Lower lobe of right lung (tissue), 2 donors: ENCODE data around the gene RBMS1. TPM values are rescaled to one million over a fixed set of nuclear protein-coding genes. Genes with fewer than 3 reads are reported as not detected.
A peak's percentile ranks its signal among the peaks of the same experiment; 100 is the strongest.

ENCODE experiments used
- ATAC-seq, 2 donors: fragments of 200-7000 bp; cut with Tn5 transposase; one replicate each; pipeline ENCODE4 v1.9.1; 2020 to 2022; ENCODE audit warnings: mild to moderate bottlenecking in 2 of 2, moderate library complexity in 2 of 2
- DNase-seq: peaks from one replicate; pipeline ENCODE4 v3.0.0-alpha.2; 2020
- H3K27ac ChIP-seq: fragments of 200-600 bp; one replicate; pipeline ENCODE4 v1.8.0; 2022
- H3K27me3 ChIP-seq: fragments of 200-600 bp; one replicate; pipeline ENCODE4 v1.8.0; 2022; ENCODE audit warnings: low read depth
- H3K36me3 ChIP-seq: fragments of 200-600 bp; one replicate; pipeline ENCODE4 v1.8.0; 2022; ENCODE audit warnings: mild to moderate bottlenecking
- H3K4me1 ChIP-seq: fragments of 200-600 bp; one replicate; pipeline ENCODE4 v1.8.0; 2022
- H3K4me3 ChIP-seq: fragments of 200-600 bp; one replicate; pipeline ENCODE4 v1.8.0; 2022; ENCODE audit warnings: mild to moderate bottlenecking
- H3K9me3 ChIP-seq: fragments of 200-600 bp; one replicate; pipeline ENCODE4 v1.8.0; 2022
- intact Hi-C: fragments of 100-400 bp; cut with DNase I; formaldehyde crosslinking; loops from one replicate; pipeline ENCODE4 v1.11.0; 2022
- total RNA-seq: library from RNA; stranded (reverse); fragmentation: NEBNext Ultra II Directional; extraction: Animal tissue kit (Norgen Biotek cat#: 25700); gene quantifications from one replicate; pipeline ENCODE4 v1.2.1, GENCODE V29; 2021
- TF ChIP-seq, protein P1 (sequence below): fragments of 200-600 bp; IDR thresholded peaks from one replicate; pipeline ENCODE4 v1.8.0; 2022; ENCODE audit warnings: antibody characterized with exemption, mild to moderate bottlenecking
- donor health status: DM: no; HTN: yes; CAD: no; lungs with severe emphysema.

The RBMS1 gene
- total RNA-seq, 1 donor from 2014 or later: 95.3 TPM

- H3K36me3 ChIP-seq: peaks cover 98% of the 10 kb centered on the region
- no peak overlapping the region for H3K4me3 ChIP-seq
- no peaks in the 10 kb centered on the region for H3K27me3 ChIP-seq
- H3K4me1 ChIP-seq: peaks cover 21% of the 10 kb centered on the region
- H3K9me3 ChIP-seq: no peaks in the 10 kb centered on the region
- no peak for DNase-seq
- no peak overlapping the region for H3K27ac ChIP-seq
- TF ChIP-seq, protein P1, sequence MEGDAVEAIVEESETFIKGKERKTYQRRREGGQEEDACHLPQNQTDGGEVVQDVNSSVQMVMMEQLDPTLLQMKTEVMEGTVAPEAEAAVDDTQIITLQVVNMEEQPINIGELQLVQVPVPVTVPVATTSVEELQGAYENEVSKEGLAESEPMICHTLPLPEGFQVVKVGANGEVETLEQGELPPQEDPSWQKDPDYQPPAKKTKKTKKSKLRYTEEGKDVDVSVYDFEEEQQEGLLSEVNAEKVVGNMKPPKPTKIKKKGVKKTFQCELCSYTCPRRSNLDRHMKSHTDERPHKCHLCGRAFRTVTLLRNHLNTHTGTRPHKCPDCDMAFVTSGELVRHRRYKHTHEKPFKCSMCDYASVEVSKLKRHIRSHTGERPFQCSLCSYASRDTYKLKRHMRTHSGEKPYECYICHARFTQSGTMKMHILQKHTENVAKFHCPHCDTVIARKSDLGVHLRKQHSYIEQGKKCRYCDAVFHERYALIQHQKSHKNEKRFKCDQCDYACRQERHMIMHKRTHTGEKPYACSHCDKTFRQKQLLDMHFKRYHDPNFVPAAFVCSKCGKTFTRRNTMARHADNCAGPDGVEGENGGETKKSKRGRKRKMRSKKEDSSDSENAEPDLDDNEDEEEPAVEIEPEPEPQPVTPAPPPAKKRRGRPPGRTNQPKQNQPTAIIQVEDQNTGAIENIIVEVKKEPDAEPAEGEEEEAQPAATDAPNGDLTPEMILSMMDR: no peak
- ATAC-seq: no peak
- intact Hi-C loops: no loop called here
Observed at GRCh38 chr2:160281213-160281612, 212.4 kb downstream of the RBMS1 start.

- Histone ChIP-seq H3K27me3 (no peaks in the 10 kb centered on the region), H3K4me3 (no peak overlapping the region), H3K36me3 (peaks cover 93% of the 10 kb centered on the region), H3K27ac (peak overlapping the region; percentile 19), H3K9me3 (no peaks in the 10 kb centered on the region), H3K4me1 (peaks cover 24% of the 10 kb centered on the region)
- intact Hi-C loops: no loop called here
- TF ChIP-seq, protein P1: no peak
- ATAC-seq (no peak), DNase-seq (no peak)
Observed at GRCh38 chr2:160279813-160280465, 213.7 kb downstream of the RBMS1 start.

GRCh38 chr2:160278879-160279177 lies 214.8 kb downstream of the RBMS1 start:
- Histone ChIP-seq H3K27ac (peak overlapping the region; percentile 19), H3K9me3 (no peaks in the 10 kb centered on the region), H3K36me3 (peaks cover 93% of the 10 kb centered on the region), H3K4me1 (peaks cover 27% of the 10 kb centered on the region), H3K4me3 (no peak overlapping the region), H3K27me3 (no peaks in the 10 kb centered on the region)
- DNase-seq: no peak
- peak in 1 of 2 donors; percentile 54 for ATAC-seq
- intact Hi-C loops: no loop called here
- TF ChIP-seq, protein P1: peak; percentile 47

- peak overlapping the region; percentile 19 for H3K27ac ChIP-seq
- H3K4me3 ChIP-seq: no peak overlapping the region
- no peaks in the 10 kb centered on the region for H3K9me3 ChIP-seq
- intact Hi-C loops: no loop called here
- TF ChIP-seq, protein P1: no peak
- DNase-seq (no peak), ATAC-seq (peak; percentile 45 to 47)
- no peaks in the 10 kb centered on the region for H3K27me3 ChIP-seq
- H3K36me3 ChIP-seq: peaks cover 93% of the 10 kb centered on the region
- H3K4me1 ChIP-seq: peaks cover 27% of the 10 kb centered on the region
Observed at GRCh38 chr2:160278101-160278878, 215.3 kb downstream of the RBMS1 start.

DNA sequence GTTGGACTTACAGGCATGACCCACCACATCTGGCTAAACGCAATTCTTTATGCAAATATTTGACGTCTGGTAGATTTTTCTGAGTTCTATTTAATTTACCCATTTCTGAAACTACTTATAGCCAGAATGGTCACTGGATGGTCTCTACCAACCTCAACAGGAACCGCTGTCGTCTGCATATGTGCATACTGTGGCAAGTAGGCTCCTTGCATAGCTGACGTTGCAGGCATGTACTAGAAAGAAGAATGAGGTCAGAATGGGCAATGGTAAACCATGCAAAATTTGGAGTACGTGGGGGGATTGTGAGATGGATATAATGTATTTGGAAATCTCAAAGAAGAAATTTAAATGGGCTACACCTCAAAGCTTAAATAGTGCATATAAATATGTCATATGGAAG lies 216.5 kb downstream of the RBMS1 start:
- no peaks in the 10 kb centered on the region for H3K9me3 ChIP-seq
- intact Hi-C loops: no loop called here
- no peak for ATAC-seq
- peaks cover 88% of the 10 kb centered on the region for H3K36me3 ChIP-seq
- H3K4me3 ChIP-seq: no peak overlapping the region
- TF ChIP-seq, protein P1: no peak
- no peak overlapping the region for H3K27ac ChIP-seq
- DNase-seq: no peak
- peaks cover 27% of the 10 kb centered on the region for H3K4me1 ChIP-seq
- H3K27me3 ChIP-seq: no peaks in the 10 kb centered on the region
